ENCODE results near the gene DHX35.

The DHX35 gene

DNA sequence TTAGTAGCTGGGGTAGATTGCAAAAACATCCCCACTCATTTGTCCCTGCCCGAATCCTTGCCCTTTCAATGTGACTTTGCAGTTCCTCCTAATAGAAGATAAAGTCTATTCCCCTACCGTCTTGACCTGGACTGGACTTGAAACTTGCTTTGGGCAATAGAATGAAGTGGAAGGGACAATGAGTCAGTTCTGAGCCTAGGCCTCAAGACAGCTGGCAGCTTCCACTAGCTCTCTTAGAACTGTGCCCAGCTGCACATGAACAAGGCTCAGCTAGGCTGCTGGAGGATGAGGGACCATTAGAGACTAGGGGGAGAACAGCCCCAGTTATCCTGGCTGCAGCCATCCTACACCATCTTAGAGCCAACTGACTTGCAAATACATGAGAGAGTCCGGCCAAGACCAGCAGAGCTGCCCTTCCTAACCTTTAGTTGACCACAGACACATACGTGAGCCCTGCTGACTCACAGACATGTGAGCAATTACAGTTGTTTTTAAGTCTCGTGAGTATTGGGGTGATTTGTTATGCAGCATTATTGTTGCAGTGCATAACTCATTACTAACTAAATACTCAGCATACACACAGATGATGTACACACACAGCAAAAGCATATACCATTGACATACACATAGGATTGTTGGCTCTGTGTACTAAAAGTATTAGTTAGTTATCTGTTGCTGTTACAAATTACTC, 105.5 kb downstream of the DHX35 start:
- DNase-seq = no peak

DNA sequence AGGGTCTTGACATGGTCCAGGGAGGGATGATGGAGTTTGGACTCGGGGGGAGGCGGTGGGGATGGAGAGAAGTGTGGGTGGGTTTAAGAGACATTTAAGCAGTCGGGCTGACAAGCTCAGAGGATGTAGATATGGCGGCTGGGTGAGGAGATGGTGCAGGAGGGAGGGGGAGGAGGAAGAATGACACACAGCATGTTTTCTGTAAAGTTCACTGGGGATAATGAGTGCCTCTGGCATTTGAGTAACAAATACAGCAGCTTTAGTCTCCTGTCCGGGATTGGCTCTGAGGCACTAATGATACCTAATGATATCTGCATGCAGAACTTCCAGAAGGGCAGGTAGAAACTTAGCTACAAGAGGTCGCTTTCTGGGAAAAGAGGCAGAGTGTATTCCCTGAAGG, 107.8 kb downstream of the DHX35 start:
- DNase-seq = no peak

DNA sequence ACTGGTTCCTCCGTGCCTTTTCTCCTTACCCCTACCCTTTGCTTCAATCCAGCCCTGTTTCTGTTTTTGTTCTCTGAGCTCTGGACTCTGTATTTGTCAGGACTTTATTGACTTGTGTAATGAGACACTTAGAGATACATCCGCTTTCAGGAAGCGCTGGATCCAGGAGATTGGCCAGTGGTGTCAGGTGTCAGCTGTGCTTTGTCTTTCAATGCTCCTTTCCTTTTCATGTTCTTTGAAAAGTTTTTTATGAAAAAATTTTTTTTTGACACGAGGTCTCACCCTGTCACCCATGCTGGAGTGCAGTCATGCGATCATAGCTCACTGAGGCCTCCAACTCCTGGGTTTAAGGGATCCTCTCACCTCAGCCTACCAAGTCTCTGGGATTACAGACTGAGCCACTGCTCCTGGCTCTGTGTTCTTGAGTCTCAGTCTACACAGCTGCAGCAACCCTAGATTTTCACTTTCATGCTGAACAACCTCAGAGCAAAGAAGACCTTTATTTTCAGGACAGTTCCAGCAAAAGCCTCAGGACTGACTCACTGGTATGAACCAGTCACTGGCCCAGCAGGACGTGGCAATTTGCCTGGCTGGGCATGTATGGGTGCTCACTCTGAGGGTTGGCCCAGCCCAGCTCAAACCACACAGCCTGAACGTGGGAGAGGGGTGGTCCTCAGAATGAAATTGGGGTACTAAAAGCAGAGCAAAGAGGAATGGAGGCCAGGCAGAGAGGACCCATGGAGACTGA, 108.5 kb downstream of the DHX35 start:
- DNase-seq = no peak

DNA sequence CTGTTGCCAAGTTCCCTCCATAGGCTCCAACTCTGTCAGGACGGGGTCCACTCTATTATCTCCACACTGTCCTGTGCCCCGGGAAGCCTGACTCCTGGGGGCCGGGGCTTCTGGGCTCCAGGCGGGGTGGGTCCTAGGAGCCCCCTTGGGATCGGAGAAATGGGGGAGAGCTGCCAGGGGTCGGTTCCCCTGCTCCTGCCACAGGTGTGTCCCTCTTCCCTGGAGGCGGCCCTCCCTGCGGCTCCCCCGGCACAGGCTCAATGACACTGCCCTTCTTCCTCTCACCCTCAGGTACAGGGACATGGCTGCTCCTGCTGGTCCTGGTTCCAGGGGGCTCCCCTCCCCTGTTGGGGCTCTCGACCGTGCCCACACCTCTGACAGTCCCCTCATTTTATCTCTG, 110.0 kb downstream of the DHX35 start:
- DNase-seq = no peak

DNA sequence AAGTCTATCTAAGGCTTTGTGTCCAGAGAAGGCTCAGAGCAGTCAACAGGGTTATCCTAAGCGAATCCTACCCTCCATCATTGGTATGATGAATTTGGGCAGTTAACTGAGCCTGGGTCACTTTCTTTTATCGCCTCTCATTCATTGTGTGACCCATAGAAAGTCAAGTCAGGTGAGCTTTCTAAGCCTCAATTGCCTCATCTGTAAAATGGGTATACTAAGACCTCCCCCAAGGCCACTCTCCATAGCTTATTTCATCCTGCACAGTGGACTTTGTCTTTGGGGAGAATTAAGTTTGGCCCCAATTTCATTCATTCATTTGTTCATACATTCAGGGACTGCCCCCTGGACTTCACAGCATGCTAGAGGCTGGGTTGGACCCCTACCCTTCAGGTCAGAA, 110.5 kb downstream of the DHX35 start:
- DNase-seq = no peak

DNA sequence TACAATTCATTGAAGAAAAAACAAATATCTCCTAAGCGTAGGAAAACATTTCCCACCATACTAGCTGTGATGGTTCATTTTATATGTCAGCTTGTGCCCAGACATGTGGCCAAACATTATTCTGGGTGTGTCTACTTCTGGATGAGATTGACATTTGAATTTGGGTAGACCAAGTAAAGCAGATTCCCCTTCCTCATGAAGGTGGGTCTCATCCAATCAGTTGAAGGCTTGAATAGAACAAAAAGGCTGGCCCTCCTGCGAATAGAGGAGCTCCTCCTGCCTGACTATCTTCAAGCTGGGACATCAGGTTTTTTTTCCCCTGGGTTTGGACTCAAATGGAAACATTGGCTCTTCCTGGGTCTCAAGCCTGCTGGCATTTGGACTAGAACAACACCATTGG, 113.6 kb downstream of the DHX35 start:
- no peak for DNase-seq

DNA sequence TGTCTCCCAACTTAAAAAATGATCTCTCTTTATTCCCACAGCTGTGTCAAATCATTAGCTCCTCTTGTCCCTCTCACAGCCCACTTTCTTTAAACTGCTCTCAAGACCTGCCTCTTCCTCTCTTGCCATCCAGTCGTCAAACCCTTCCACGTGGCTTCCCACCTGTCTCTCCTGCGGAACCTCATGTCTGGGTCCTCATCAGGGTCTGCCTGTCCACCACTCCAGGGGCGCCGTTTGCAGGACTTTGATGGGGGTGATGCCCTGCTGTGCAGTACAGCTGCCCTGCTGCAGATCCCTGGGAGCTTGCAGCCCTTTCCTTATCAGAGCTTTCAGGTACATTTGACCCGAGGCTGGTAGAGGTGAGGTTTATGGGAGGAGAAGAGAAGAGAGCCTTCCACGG, 114.8 kb downstream of the DHX35 start:
- DNase-seq = no peak

DNA sequence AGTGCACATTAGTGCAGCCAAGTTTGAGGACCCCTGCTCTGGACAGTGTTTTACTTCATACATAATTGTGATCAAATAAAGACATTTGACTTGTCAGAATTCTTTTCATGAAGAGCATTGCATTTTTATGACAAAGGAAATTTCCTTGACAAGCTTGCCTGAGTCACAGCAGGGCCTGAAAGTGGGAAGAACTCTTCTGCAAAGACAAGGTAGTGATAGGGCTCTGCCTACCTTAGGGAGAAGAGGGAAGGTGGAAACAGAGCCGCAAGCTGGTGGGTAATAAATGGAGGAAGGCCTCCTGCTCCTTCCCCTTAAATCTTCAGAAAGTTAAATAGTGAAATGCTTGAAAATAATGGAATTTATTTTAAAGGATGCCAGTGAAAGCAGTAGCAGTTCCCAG, 118.2 kb downstream of the DHX35 start:
- DNase-seq = no peak

DNA sequence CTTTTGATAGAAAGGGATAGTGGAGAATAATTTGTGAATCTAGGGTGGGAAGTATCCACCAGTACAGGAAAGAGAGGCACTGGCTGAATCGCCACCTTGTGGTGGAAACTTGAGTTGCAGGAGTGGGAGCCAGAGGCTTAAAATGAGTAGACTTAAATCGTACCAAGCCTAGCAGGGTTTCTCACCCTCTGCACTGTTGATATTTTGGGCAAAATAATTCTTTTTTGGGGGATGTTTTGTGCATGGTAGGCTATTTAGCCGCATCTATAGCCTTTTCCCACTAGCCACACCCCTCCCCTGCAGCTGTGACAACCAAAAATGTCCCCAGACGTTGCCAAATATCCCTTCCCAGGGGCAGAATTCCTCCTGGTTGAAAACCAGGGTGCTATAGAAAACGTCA, 119.1 kb downstream of the DHX35 start:
- peak; percentile 57 to 71 for DNase-seq

DNA sequence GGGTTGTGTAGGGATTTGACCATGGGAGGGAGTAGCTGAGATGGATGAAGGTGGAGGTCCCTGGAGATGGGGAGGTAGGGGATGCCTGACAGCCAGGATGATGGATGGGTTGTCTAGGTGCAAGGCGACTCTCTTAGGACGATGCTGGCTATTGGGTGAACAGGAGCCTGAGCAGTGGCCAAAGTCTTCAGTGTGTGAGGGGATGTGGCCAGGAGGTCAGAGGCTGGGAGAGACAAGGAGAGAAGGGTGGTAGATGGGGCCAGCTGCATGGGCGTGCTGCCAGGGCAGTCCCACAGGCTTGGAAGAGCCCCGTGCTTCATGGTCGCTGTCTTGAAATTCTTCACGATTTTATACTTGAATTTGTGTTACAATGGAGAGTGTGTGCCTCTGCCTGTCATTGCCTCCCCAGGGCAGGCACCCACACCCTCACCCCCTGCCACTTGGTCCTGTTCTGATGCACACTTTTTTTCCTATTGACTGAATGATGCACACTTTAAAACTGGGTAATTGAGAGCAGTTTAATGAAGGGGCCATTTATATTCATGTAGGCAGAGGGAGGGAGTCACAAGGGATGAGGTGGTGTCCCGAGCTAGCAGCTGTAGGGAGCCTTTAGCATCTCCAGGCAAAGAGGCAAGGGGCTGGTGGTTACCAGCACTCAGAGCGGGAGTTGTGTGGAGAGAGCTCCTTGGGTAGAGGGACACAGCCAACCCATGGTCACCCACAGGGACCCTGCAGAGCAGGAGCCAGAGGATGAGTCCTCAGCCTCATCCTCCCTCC, 120.7 kb downstream of the DHX35 start:
- no peak for DNase-seq

DNA sequence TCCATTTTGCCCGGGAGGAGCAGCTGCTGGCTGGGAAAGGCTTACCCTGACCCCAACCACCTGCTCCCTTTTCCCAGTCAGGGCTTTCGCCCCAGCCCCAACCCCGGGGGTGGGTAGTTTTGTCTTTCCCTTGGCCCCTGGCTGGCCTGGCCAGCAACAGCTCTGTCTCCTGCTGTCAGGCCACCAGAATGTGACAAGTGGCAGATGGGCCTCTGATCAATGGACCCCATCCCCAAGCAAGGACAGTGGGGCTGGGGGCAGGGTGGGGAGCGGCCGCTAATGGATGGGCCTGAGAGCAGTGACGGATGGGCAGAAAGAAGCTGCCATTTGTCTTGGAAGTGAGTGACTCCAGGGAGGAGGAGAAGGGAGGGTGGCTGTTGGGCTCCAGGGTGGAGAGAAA, 121.6 kb downstream of the DHX35 start:
- DNase-seq = no peak

DNA sequence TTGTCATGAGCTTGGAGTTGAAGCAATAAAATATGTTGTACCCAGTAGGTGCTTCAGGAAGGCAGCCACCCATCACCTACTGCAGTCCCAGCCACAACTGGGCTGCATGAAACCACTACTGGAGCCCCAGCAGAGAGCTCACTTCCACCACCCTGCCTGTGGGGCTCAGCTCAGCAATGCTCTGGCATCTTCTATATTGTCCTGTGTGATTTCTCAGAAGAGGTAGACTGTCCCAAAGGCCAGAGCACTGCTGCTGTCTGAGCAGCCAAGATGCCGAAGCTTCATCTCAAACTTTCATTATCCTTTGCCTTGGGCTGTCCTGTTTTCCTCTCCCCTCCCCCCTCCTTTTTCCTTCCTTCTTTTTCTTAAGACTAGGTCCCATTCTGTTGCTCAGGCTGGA, 126.9 kb downstream of the DHX35 start:
- DNase-seq = no peak

Data from hippocampal formation (tissue), 2 donors.